HL-60 (cell line): ENCODE data around the gene GORASP1.

Experiments
- CTCF ChIP-seq: IDR thresholded peaks from one replicate; pipeline ENCODE4 v1.5.1; 2011; ENCODE audit warnings: low read length, control low read depth, inconsistent platforms; ENCODE audit not compliant: insufficient read depth
- TF ChIP-seq, protein P1 (sequence below): IDR thresholded peaks from 2 replicates; pipeline ENCODE4 v1.6.1; 2012; ENCODE audit warnings: low read depth; ENCODE audit not compliant: insufficient replicate concordance

GRCh38 chr3:39121621-39122020, 14.2 kb upstream of the GORASP1 start:
- TF ChIP-seq, protein P1, sequence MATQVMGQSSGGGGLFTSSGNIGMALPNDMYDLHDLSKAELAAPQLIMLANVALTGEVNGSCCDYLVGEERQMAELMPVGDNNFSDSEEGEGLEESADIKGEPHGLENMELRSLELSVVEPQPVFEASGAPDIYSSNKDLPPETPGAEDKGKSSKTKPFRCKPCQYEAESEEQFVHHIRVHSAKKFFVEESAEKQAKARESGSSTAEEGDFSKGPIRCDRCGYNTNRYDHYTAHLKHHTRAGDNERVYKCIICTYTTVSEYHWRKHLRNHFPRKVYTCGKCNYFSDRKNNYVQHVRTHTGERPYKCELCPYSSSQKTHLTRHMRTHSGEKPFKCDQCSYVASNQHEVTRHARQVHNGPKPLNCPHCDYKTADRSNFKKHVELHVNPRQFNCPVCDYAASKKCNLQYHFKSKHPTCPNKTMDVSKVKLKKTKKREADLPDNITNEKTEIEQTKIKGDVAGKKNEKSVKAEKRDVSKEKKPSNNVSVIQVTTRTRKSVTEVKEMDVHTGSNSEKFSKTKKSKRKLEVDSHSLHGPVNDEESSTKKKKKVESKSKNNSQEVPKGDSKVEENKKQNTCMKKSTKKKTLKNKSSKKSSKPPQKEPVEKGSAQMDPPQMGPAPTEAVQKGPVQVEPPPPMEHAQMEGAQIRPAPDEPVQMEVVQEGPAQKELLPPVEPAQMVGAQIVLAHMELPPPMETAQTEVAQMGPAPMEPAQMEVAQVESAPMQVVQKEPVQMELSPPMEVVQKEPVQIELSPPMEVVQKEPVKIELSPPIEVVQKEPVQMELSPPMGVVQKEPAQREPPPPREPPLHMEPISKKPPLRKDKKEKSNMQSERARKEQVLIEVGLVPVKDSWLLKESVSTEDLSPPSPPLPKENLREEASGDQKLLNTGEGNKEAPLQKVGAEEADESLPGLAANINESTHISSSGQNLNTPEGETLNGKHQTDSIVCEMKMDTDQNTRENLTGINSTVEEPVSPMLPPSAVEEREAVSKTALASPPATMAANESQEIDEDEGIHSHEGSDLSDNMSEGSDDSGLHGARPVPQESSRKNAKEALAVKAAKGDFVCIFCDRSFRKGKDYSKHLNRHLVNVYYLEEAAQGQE = no peak
- TF ChIP-seq CTCF = no peak
